COR-L47 (cell line): ENCODE measurements around the gene SGCA.

ENCODE experiments used
- DNase-seq: peaks from one replicate; lab custom pipeline; 2025; lab: John Stamatoyannopoulos, UW

SGCA gene

DNA sequence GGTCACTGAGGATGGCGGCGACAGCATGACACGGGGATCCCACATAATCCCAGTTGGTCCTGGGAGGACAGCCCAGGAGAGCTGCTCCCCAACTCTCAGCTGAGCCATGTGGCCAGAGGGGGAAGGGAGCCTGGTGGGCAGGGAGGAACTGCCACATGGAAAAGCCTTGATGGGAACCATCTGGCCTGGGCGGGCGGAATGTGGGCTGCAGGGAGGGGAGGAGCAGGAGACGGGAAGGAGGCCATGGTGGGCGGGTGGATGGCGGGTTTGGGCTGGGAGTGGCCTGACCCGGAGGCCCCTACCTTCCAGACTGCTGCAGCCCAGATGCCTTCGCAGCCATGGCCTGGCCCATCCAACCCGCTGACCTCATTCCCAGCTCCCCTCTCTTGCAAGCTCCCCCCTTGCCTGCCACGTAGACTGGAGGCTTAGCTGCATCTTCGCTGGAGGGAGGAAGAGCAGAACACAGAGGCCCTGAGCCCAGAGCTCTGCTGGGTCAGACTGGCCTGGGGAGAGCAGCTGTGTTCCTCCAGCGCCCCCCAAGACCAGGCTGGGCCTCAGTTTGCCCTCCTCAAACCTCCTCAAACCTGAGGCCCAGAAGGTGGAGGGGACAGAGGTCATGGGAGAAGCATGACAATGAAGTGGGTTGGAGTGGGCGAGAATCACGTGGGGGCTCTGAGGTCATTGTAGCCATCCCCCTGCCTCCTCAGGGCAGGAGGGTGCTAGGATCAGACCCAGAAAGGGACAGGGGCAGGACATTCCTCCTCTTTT lies 43.9 kb downstream of the SGCA start:
- DNase-seq = no peak

DNA sequence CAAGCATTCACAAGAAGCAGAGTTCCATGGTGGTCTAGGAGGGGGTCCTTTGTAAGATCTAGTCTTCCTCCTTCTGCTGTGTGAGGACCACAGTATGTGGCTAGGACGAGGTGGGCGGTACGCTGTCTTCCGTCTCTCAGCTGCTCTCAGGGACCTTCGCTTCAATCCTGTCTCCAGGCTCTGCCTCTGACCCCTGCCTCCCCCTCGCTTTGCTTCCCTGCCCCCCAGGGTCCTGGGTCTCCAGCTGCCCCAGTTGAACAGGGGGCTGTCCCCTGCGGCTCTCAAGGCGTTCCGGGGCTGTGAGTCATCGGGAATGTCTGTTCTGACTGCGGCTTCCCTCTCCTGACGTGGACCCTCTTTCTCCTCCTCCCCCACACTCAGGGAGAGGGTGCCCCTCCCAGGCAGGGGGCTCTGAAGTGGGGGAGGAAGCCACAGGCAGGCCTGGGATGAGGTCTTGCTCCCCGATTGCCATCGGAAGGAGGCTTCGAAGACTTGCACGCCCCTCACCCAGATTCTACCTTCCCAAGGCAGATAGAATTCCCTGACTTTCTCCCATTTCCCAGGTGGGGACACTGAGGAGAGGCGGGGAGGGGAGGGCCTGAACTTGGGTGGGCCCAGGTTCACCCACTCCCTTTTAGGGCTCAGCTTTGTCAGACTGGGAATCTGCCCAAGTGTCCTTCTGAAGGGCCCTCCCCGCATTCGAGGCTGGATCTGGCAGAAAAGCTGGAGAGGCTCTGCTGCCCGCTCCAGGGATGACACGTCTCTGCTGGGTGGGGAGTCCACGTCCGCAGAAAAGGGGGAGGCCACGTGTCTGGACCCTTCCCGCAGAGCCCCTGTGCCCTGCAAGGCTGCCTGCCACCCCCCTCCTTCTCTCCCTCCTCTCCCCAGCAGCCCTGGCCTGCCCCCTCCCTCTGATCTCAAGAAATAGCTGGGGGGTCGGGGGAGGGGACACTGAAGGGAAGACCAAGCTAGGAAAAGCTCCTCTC lies 44.7 kb downstream of the SGCA start:
- no peak for DNase-seq

DNA sequence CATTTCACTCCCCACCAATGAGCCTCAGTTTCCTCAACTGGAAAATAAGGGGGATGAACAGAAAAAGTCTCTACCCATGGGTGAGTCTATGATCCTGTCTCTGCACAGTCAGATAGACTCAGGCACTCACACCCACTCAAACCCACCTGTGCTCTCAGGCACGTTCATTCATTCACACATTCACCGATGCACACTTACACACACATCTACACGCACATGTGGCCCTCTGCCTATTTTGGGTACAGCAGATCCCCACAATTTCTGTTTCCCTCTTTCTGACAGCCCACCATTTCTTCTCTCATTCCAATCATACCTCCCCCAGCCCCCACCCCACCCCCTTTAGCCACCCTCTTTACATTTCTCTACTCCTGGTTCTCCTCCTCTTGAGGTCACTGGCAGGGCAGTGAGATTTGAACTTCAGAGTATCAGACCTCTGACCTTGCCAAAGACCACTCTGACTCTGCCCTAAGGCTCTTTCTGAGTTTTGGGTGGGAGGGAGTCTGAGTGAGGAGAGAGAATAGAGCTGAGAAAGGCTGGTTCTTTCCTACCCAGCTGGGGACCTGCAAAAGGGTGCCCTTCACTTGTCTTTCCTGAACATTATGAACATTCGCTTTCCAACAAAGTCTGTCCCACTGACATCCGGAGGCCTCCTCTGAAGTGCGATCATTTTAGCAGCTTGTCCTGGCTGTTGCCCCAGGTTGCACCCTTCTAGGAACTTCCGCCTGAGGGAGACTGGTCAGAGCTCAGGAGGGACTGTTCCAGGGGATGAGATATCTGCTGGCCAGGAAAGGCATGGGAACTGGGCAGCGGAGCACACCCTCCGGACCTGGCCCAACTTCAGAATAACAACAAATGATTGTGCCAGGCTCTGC lies 45.7 kb downstream of the SGCA start:
- no peak for DNase-seq

- no peak for DNase-seq
These were observed 46.5 kb downstream of the SGCA start for GRCh38 chr17:50212121-50212843.

- DNase-seq = no peak
These were observed 47.5 kb downstream of the SGCA start for GRCh38 chr17:50213026-50214022.

DNA sequence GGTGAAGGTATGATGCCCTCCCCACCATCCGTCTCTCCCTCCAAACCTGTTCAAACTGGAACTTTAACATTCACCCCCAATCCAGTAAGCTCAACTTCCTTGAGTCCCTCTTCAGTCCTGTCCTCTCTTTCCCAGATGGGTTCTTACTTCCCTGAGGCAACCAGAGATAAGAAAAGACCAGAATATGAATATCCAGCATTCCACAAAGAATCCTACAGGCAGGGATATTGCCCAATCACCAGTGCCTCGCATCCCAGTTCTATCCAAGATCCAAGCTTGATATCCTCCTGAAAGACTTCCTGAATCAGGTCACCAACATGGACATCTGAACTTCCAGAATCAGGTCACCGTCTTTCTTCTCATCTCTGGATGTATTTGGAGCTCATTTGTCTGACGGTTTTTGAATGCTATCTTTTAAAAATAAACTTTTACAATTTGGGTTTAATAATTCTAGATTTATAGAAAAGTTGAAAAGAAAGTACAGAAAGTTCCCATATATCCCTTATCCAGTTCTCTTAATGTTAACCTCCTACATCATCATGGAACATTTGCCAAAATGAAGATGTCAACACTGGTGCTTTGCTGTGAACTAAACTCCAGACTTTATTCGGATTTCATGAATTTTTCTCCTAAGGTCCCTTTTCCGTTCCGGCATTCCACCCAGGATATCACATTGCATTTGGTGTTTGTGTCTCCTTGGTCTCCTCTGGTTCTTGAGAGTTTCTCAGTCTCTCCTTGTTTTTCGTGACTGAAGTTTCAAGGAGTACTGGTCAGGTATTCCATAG lies 49.4 kb downstream of the SGCA start:
- DNase-seq = no peak

- DNase-seq = no peak
These were observed 51.8 kb downstream of the SGCA start for GRCh38 chr17:50217591-50217990.

- no peak for DNase-seq
These were observed 52.4 kb downstream of the SGCA start for GRCh38 chr17:50218071-50218759.

GRCh38 chr17:50218771-50219315 lies 53.0 kb downstream of the SGCA start:
- DNase-seq = no peak

GRCh38 chr17:50219342-50219741 lies 53.5 kb downstream of the SGCA start:
- DNase-seq = no peak

DNA sequence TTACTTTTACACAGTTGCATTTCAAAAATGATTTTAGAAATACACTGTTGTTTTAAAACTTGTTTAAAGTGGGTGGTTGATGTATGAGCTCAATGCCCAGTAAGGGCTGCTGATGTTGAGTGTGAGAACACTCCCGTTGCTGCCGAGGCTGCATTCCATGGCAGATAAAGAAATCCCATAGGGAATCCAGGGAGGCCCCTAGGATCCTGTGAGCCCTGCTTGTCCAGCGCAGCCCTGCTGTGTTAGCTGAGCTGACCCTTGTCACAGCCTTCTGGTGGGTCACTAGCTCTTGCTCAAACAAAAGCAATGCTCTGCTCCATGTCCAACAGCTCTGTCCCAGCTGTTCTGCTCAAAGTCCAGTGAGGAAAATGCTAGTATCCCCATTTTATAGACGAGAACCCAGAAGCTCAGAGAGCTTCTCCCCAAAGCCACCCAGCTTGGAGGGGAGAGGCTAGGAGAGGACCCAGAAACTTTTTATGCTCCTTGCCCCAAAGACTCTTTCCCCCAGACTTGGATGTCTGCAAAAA lies 54.2 kb downstream of the SGCA start:
- no peak for DNase-seq

- no peak for DNase-seq
These were observed 55.0 kb downstream of the SGCA start for GRCh38 chr17:50220811-50221210.

- DNase-seq = no peak
These were observed 55.6 kb downstream of the SGCA start for GRCh38 chr17:50221266-50221863.

DNA sequence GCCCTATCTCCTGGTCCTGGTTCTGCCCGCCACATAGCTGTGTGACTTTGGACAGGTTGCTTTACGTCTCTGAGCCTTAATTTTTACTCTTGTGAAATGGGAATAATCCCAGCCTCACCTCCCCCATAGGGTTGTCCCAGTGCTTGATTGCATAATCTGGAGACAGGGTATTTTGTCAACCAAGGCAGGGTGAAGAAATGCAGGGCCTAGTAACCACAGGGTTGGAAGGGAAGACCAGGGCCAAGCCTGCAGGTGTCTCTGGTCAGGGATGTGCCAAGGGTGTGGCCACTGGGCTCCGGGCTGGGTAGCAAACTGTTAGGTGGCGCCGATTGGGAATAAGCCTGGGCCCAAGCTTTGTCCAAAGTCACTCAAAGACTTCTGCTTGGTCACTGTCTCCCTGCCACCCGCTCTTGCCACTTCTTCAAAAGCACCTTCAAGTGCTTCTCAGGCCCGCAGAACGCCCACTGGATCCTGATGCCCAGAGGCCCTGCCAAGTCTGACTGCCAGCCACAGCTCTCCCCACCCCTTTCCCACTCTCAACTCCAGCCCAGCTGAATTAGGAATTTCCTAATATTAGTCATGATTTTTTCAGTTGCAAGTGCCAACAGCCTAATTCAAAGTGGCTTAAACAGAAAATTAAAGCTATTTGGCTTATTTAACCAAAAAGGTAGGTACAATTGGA lies 56.2 kb downstream of the SGCA start:
- no peak for DNase-seq

DNA sequence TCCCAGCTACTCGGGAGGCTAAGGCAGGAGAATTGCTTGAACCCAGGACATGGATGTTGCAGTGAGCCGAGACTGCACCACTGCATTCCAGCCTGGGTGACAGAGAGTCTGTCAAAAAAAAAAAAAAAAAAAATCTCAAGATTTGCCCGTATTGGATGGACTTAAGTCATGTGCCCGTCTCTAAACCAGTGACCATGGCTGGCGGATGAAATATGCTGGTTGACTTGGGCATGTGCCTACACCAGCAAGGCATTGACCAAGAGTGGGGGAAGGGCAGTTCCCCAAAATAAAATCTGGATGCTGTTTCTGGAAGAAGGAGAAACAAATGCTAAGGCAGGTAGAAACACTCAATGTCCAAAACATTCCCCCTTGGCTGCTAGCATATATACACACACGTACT lies 57.1 kb downstream of the SGCA start:
- DNase-seq = no peak
